Activated T-helper 1 cell treated with Interleukin-2 at 50 U/mL for 16 hours (primary cell): ENCODE results near the gene ZPBP2.

Experiments
- DNase-seq: peaks from one replicate; pipeline ENCODE4 v3.0.0-alpha.2; 2020; ENCODE audit warnings: low read depth

ZPBP2 gene

GRCh38 chr17:39913989-39914388 is 46.0 kb downstream of the ZPBP2 start:
- no peak for DNase-seq

- DNase-seq, result no peak
Measured at GRCh38 chr17:39915559-39915958, 47.6 kb downstream of the ZPBP2 start.

GRCh38 chr17:39916918-39917317 is 48.9 kb downstream of the ZPBP2 start:
- DNase-seq, result no peak

- no peak for DNase-seq
Measured at GRCh38 chr17:39919087-39919683, 51.2 kb downstream of the ZPBP2 start.

GRCh38 chr17:39920218-39921210 is 52.5 kb downstream of the ZPBP2 start:
- no peak for DNase-seq

GRCh38 chr17:39921323-39921722 is 53.3 kb downstream of the ZPBP2 start:
- no peak for DNase-seq

- no peak for DNase-seq
Measured at GRCh38 chr17:39922006-39922405, 54.0 kb downstream of the ZPBP2 start.

GRCh38 chr17:39923230-39923629 is 55.2 kb downstream of the ZPBP2 start:
- DNase-seq, result no peak

GRCh38 chr17:39923836-39924690 is 56.1 kb downstream of the ZPBP2 start:
- no peak for DNase-seq

GRCh38 chr17:39924691-39925055 is 56.7 kb downstream of the ZPBP2 start:
- no peak for DNase-seq

- no peak for DNase-seq
Measured at GRCh38 chr17:39925282-39926134, 57.5 kb downstream of the ZPBP2 start.

GRCh38 chr17:39926135-39926587 is 58.2 kb downstream of the ZPBP2 start:
- DNase-seq, result no peak

- DNase-seq, result peak; percentile 40
Measured at GRCh38 chr17:39926588-39927100, 58.6 kb downstream of the ZPBP2 start.
